Neural cell (in vitro differentiated cells): Measurements from ENCODE around the gene FRMD4A. TPM values are rescaled to one million over a fixed set of nuclear protein-coding genes. Genes with fewer than 3 reads are reported as not detected.

Source experiments
- H2AFZ ChIP-seq: fragments of 200-600, 300-800 bp; sonication (generic), shearing (Covaris generic); 2 replicates; pipeline ENCODE4 v1.6.0; 2014; ENCODE audit warnings: low read depth, mild to moderate bottlenecking, antibody characterized with exemption, low read length, moderate library complexity
- H3F3A ChIP-seq: fragments of 200-600 bp; shearing (Covaris generic); 2 replicates; pipeline ENCODE4 v1.6.1; 2016; ENCODE audit warnings: mild to moderate bottlenecking, moderate library complexity, mixed read lengths, antibody characterized with exemption, low read length; ENCODE audit not compliant: insufficient read depth, poor library complexity, severe bottlenecking
- H3K27ac ChIP-seq: fragments of 200-600, 300-800 bp; sonication (generic), shearing (Covaris generic); 2 replicates; pipeline ENCODE4 v1.5.1; 2014; ENCODE audit warnings: mild to moderate bottlenecking, low read length, moderate library complexity
- H3K27me3 ChIP-seq: fragments of 300-800, 200-600 bp; sonication (generic), shearing (Covaris generic); 2 replicates; pipeline ENCODE4 v1.6.0; 2014; ENCODE audit warnings: mild to moderate bottlenecking, low read depth, low read length, moderate library complexity; ENCODE audit not compliant: insufficient read depth
- H3K36me3 ChIP-seq: fragments of 300-800, 200-600 bp; sonication (generic), shearing (Covaris generic); 2 replicates; pipeline ENCODE4 v1.5.1; 2014; ENCODE audit warnings: mild to moderate bottlenecking, antibody characterized with exemption, low read length, moderate library complexity; ENCODE audit not compliant: insufficient read depth
- H3K4me2 ChIP-seq: fragments of 300-800, 200-600 bp; sonication (generic), shearing (Covaris generic); 2 replicates; pipeline ENCODE4 v1.6.0; 2014; ENCODE audit warnings: mild to moderate bottlenecking, low read length
- H3K4me3 ChIP-seq: fragments of 300-800, 200-600 bp; sonication (generic), shearing (Covaris generic); 2 replicates; pipeline ENCODE4 v1.5.1; 2014; ENCODE audit warnings: mild to moderate bottlenecking, low read length, moderate library complexity
- H3K79me2 ChIP-seq: fragments of 200-600 bp; shearing (Covaris generic); replicated peaks from 2 replicates; pipeline ENCODE4 v1.6.0; 2014; ENCODE audit warnings: mild to moderate bottlenecking, low read length, moderate library complexity; ENCODE audit not compliant: insufficient read depth
- H3K9ac ChIP-seq: fragments of 300-800, 200-600 bp; sonication (generic), shearing (Covaris generic); 2 replicates; pipeline ENCODE4 v1.6.1; 2016; ENCODE audit warnings: mild to moderate bottlenecking, low read length, mixed read lengths
- H3K9me2 ChIP-seq: fragments of 200-600 bp; shearing (Covaris generic); 2 replicates; pipeline ENCODE4 v1.6.1; 2016; ENCODE audit warnings: mild to moderate bottlenecking, low read length, mixed read lengths; ENCODE audit not compliant: insufficient read depth
- H3K9me3 ChIP-seq: fragments of 200-600, 300-800 bp; sonication (generic), shearing (Covaris generic); 2 replicates; pipeline ENCODE4 v1.6.1; 2016; ENCODE audit warnings: mild to moderate bottlenecking, mixed run types, low read length, moderate library complexity, mixed read lengths
- H4K20me1 ChIP-seq: fragments of 200-600 bp; shearing (Covaris generic); 2 replicates; pipeline ENCODE4 v1.6.1; 2016; ENCODE audit warnings: mild to moderate bottlenecking, mixed run types; ENCODE audit not compliant: insufficient read depth
- CTCF ChIP-seq: fragments of 450-650 bp; IDR thresholded peaks from 2 replicates; pipeline ENCODE4 v1.5.1; 2014; ENCODE audit warnings: antibody characterized with exemption, mild to moderate bottlenecking, moderate library complexity; ENCODE audit not compliant: poor library complexity, severe bottlenecking
- EP300 ChIP-seq: fragments of 450-650 bp; conservative IDR thresholded peaks from 2 replicates; pipeline ENCODE4 v1.6.1; 2014; ENCODE audit warnings: antibody characterized with exemption, mild to moderate bottlenecking, moderate library complexity; ENCODE audit not compliant: poor library complexity, severe bottlenecking
- EZH2 ChIP-seq: fragments of 200-600, 300-800 bp; shearing (Covaris generic), sonication (generic); IDR thresholded peaks from 2 replicates; pipeline ENCODE4 v1.6.1; 2014; ENCODE audit warnings: antibody characterized with exemption, low read length, borderline replicate concordance, mild to moderate bottlenecking; ENCODE audit not compliant: insufficient read depth, poor library complexity, severe bottlenecking
- MXI1 ChIP-seq: fragments of 450-650 bp; conservative IDR thresholded peaks from 2 replicates; pipeline ENCODE4 v1.6.1; 2014; ENCODE audit warnings: antibody characterized with exemption, mild to moderate bottlenecking; ENCODE audit not compliant: poor library complexity, severe bottlenecking
- POLR2AphosphoS5 ChIP-seq: IDR thresholded peaks from 2 replicates; pipeline ENCODE4 v1.6.1; 2012
- RAD21 ChIP-seq: fragments of 450-650 bp; conservative IDR thresholded peaks from 2 replicates; pipeline ENCODE4 v1.6.1; 2014; ENCODE audit warnings: antibody characterized with exemption, mild to moderate bottlenecking, moderate library complexity
- REST ChIP-seq: IDR thresholded peaks from 2 replicates; pipeline ENCODE4 v1.6.1; 2012; ENCODE audit warnings: borderline replicate concordance
- SMC3 ChIP-seq: fragments of 450-650 bp; conservative IDR thresholded peaks from 2 replicates; pipeline ENCODE4 v1.6.1; 2014; ENCODE audit warnings: antibody characterized with exemption, mild to moderate bottlenecking, moderate library complexity; ENCODE audit not compliant: poor library complexity
- TAF1 ChIP-seq: IDR thresholded peaks from 2 replicates; pipeline ENCODE4 v1.6.1; 2012; ENCODE audit warnings: low read depth
- polyA plus RNA-seq: library from polyadenylated mRNA; depleted of rRNA; stranded (reverse); fragments of >200 nt; gene quantifications from 2 replicates; pipeline ENCODE4 v1.2.3, GENCODE V29; 2014

FRMD4A gene
- polyA plus RNA-seq, 1 donor from 2014 or later = 36.5 TPM

- Histone ChIP-seq H3K36me3 (no peaks in the 10 kb centered on the region), H3K27ac (no peak overlapping the region), H3K9ac (no peak overlapping the region), H3K27me3 (no peaks in the 10 kb centered on the region), H4K20me1 (no peaks in the 10 kb centered on the region), H2AFZ (no peak overlapping the region), H3K79me2 (no peaks in the 10 kb centered on the region), H3F3A (no peaks in the 10 kb centered on the region), H3K9me3 (no peaks in the 10 kb centered on the region), H3K4me3 (no peak overlapping the region), H3K9me2 (no peaks in the 10 kb centered on the region), H3K4me2 (no peak overlapping the region)
- TF ChIP-seq REST (no peak), CTCF (no peak), MXI1 (no peak), RAD21 (no peak), POLR2AphosphoS5 (no peak), TAF1 (no peak), EP300 (no peak), SMC3 (no peak)
Measured at GRCh38 chr10:13949844-13950542, 380.7 kb downstream of the FRMD4A start.

- Histone ChIP-seq H3K9ac (no peak overlapping the region), H3K9me2 (no peaks in the 10 kb centered on the region), H4K20me1 (no peaks in the 10 kb centered on the region), H3F3A (no peaks in the 10 kb centered on the region), H3K36me3 (no peaks in the 10 kb centered on the region), H3K4me2 (no peak overlapping the region), H3K9me3 (no peaks in the 10 kb centered on the region), H3K4me3 (no peak overlapping the region), H3K27me3 (no peaks in the 10 kb centered on the region), H2AFZ (no peak overlapping the region), H3K79me2 (no peaks in the 10 kb centered on the region), H3K27ac (no peak overlapping the region)
- no peak for TF ChIP-seq RAD21
- no peak for TF ChIP-seq MXI1
- no peak for TF ChIP-seq CTCF
- TF ChIP-seq REST = no peak
- no peak for TF ChIP-seq POLR2AphosphoS5
- no peak for TF ChIP-seq TAF1
- no peak for TF ChIP-seq EZH2
- TF ChIP-seq SMC3 = no peak
- no peak for TF ChIP-seq EP300
Measured at GRCh38 chr10:13946209-13946460, 384.6 kb downstream of the FRMD4A start.
